K562 (cell line): ENCODE data around the gene GSTO2.

ENCODE experiments used
- FOXK1 ChIP-seq: sonication (generic); formaldehyde crosslinking; IDR thresholded peaks from 2 replicates; pipeline ENCODE4 v1.8.0; 2022; ENCODE audit warnings: missing genetic modification reagents, mild to moderate bottlenecking, borderline replicate concordance
- KAT2B ChIP-seq: IDR thresholded peaks from one replicate; pipeline ENCODE4 v1.6.1; 2012; ENCODE audit warnings: low read depth, mild to moderate bottlenecking, control low read depth, inconsistent platforms, low read length, moderate library complexity
- MXI1 ChIP-seq: IDR thresholded peaks from 2 replicates; pipeline ENCODE4 v1.6.1; 2011; ENCODE audit warnings: low read depth, mild to moderate bottlenecking, improper control_type of control experiment, low read length
- MYC ChIP-seq, 2 experiments: fragments of 250-450 bp in 1 of 2; sonication (Bioruptor Pico) in 1 of 2; IDR thresholded peaks; 2 replicates each; pipeline versions ENCODE4 v1.5.1 to v1.6.1; 2012 to 2021; ENCODE audit warnings: low read depth in 2 of 2, borderline replicate concordance in 1 of 2, improper control_type of control experiment in 1 of 2, low read length in 1 of 2, mild to moderate bottlenecking in 1 of 2, moderate library complexity in 1 of 2
- POLR2A ChIP-seq: fragments of 450-650 bp; conservative IDR thresholded peaks from 2 replicates; pipeline ENCODE4 v1.6.1; 2016
- STAT5B ChIP-seq: fragments of 250-450 bp; sonication (Bioruptor Pico); IDR thresholded peaks from 2 replicates; pipeline ENCODE4 v1.8.0; 2021; ENCODE audit warnings: mild to moderate bottlenecking, inconsistent platforms
- ZNF146 ChIP-seq: IDR thresholded peaks from one replicate; pipeline ENCODE4 v1.6.1; 2018; ENCODE audit warnings: missing compliant biosample characterization; ENCODE audit not compliant: unreplicated experiment
- TF ChIP-seq, protein P1 (sequence below), 3 experiments: IDR thresholded peaks in 2 of 3; conservative IDR thresholded peaks in 1 of 3; 2 replicates each; pipeline ENCODE4 v1.5.1; 2011 to 2012; ENCODE audit warnings: low read length in 3 of 3, mild to moderate bottlenecking in 3 of 3, control low read depth in 2 of 3, improper control_type of control experiment in 1 of 3, inconsistent platforms in 1 of 3, low read depth in 1 of 3, mixed read lengths in 1 of 3, moderate library complexity in 1 of 3; ENCODE audit not compliant: insufficient read depth in 2 of 3
- TF ChIP-seq, protein P2 (sequence below): IDR thresholded peaks from 2 replicates; pipeline ENCODE4 v1.6.1; 2016; ENCODE audit warnings: missing genetic modification characterization, missing compliant biosample characterization
- TF ChIP-seq, protein P3 (sequence below): fragments of 450-650 bp; IDR thresholded peaks from 2 replicates; pipeline ENCODE4 v1.6.1; 2017; ENCODE audit warnings: antibody characterized with exemption

DNA sequence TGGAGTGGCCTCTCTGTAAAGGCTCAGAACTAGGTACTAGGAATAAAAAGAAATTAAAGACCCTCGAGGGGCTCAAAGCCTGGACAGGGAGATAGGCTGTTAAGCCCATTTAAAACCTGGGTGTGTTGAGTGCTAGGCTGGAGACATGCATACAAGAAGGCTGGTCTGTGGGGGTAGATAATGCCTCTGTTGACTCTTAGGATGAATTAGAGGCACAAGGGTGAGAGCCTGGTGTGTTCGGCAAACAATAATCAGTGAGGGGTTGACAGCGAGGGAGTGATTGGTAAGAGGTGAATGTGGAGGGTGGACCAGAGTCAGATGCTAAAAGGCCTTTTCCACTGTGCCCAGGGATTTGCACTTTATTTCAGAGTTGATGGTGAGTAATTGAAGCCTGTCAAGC, 12.7 kb downstream of the GSTO2 start:
- no peak for TF ChIP-seq ZNF146
- TF ChIP-seq, protein P1, sequence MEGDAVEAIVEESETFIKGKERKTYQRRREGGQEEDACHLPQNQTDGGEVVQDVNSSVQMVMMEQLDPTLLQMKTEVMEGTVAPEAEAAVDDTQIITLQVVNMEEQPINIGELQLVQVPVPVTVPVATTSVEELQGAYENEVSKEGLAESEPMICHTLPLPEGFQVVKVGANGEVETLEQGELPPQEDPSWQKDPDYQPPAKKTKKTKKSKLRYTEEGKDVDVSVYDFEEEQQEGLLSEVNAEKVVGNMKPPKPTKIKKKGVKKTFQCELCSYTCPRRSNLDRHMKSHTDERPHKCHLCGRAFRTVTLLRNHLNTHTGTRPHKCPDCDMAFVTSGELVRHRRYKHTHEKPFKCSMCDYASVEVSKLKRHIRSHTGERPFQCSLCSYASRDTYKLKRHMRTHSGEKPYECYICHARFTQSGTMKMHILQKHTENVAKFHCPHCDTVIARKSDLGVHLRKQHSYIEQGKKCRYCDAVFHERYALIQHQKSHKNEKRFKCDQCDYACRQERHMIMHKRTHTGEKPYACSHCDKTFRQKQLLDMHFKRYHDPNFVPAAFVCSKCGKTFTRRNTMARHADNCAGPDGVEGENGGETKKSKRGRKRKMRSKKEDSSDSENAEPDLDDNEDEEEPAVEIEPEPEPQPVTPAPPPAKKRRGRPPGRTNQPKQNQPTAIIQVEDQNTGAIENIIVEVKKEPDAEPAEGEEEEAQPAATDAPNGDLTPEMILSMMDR (IDR thresholded peaks at IDR 0.05 in 2 of 3, conservative IDR thresholded peaks at IDR 0.05 in 1 of 3; ENCODE audit: insufficient read depth in 2 of 3, low read depth in 1 of 3, low read length in 3 of 3): no peak
- no peak for TF ChIP-seq FOXK1 (CRISPR knock-in tag)
- TF ChIP-seq STAT5B (CRISPR knock-in tag): no peak
- no peak for TF ChIP-seq MXI1
- TF ChIP-seq MYC (IDR thresholded peaks at IDR 0.05; ENCODE audit: low read depth, low read length): no peak
- no peak for TF ChIP-seq MYC (CRISPR knock-in tag; IDR thresholded peaks at IDR 0.05; ENCODE audit: borderline replicate concordance, low read depth)
- TF ChIP-seq, protein P2, sequence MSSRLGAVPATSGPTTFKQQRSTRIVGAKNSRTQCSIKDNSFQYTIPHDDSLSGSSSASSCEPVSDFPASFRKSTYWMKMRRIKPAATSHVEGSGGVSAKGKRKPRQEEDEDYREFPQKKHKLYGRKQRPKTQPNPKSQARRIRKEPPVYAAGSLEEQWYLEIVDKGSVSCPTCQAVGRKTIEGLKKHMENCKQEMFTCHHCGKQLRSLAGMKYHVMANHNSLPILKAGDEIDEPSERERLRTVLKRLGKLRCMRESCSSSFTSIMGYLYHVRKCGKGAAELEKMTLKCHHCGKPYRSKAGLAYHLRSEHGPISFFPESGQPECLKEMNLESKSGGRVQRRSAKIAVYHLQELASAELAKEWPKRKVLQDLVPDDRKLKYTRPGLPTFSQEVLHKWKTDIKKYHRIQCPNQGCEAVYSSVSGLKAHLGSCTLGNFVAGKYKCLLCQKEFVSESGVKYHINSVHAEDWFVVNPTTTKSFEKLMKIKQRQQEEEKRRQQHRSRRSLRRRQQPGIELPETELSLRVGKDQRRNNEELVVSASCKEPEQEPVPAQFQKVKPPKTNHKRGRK: no peak
- TF ChIP-seq KAT2B: no peak
- TF ChIP-seq, protein P3, sequence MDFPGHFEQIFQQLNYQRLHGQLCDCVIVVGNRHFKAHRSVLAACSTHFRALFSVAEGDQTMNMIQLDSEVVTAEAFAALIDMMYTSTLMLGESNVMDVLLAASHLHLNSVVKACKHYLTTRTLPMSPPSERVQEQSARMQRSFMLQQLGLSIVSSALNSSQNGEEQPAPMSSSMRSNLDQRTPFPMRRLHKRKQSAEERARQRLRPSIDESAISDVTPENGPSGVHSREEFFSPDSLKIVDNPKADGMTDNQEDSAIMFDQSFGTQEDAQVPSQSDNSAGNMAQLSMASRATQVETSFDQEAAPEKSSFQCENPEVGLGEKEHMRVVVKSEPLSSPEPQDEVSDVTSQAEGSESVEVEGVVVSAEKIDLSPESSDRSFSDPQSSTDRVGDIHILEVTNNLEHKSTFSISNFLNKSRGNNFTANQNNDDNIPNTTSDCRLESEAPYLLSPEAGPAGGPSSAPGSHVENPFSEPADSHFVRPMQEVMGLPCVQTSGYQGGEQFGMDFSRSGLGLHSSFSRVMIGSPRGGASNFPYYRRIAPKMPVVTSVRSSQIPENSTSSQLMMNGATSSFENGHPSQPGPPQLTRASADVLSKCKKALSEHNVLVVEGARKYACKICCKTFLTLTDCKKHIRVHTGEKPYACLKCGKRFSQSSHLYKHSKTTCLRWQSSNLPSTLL: no peak
- TF ChIP-seq POLR2A: no peak
